H1 (cell line): ENCODE data around the gene DEXI.

Experiments
- BCL11A ChIP-seq, 2 experiments: IDR thresholded peaks; one replicate each; pipeline ENCODE4 v1.6.1; 2011; ENCODE audit warnings: low read depth in 2 of 2, low read length in 2 of 2, mild to moderate bottlenecking in 2 of 2
- CTCF ChIP-seq, 3 experiments: IDR thresholded peaks; 1 replicate in 2 of 3; 2 replicates in 1 of 3; pipeline versions ENCODE4 v1.5.1 to v1.6.1; 2011; ENCODE audit warnings: low read length in 3 of 3, mild to moderate bottlenecking in 3 of 3, inconsistent platforms in 2 of 3, low read depth in 1 of 3, moderate library complexity in 1 of 3; ENCODE audit not compliant: insufficient read depth in 1 of 3; ENCODE audit errors: control extremely low read depth in 1 of 3
- EZH2 ChIP-seq: fragments of 200-600 bp; sonication (generic); IDR thresholded peaks from 2 replicates; pipeline ENCODE4 v1.7.1; 2012; ENCODE audit warnings: low read depth, mild to moderate bottlenecking, moderate library complexity, low read length, inconsistent platforms; ENCODE audit not compliant: severe bottlenecking
- JUND ChIP-seq: IDR thresholded peaks from 2 replicates; pipeline ENCODE4 v1.6.1; 2011; ENCODE audit warnings: mild to moderate bottlenecking, improper control_type of control experiment, low read length
- POLR2AphosphoS5 ChIP-seq: IDR thresholded peaks from 2 replicates; pipeline ENCODE4 v1.6.1; 2011; ENCODE audit warnings: low read depth, low read length
- SP4 ChIP-seq: IDR thresholded peaks from 2 replicates; pipeline ENCODE4 v1.6.1; 2012; ENCODE audit warnings: low read length, inconsistent platforms
- SRF ChIP-seq: IDR thresholded peaks from 2 replicates; pipeline ENCODE4 v1.6.1; 2011; ENCODE audit warnings: mild to moderate bottlenecking, low read depth, low read length, moderate library complexity
- YY1 ChIP-seq: IDR thresholded peaks from 2 replicates; pipeline ENCODE4 v1.6.1; 2011; ENCODE audit warnings: low read depth, mild to moderate bottlenecking, low read length

- no peak for TF ChIP-seq EZH2
- no peak for TF ChIP-seq BCL11A (IDR thresholded peaks at IDR 0.05; ENCODE audit: low read depth in 2 of 2, low read length in 2 of 2)
- no peak for TF ChIP-seq SP4
- TF ChIP-seq SRF, result no peak
- TF ChIP-seq CTCF (IDR thresholded peaks at IDR 0.05; ENCODE audit: control extremely low read depth in 1 of 3, insufficient read depth in 1 of 3, low read depth in 1 of 3, low read length in 3 of 3), result no peak
- TF ChIP-seq POLR2AphosphoS5, result no peak
- TF ChIP-seq JUND, result no peak
- TF ChIP-seq YY1, result no peak
These were observed 42.2 kb upstream of the DEXI start for GRCh38 chr16:10984509-10984908.
